NT2/D1 (cell line): ENCODE data around the gene CCL22.
"Not testable (repeated sequence)": the region's sequence is repeated elsewhere in the genome, so short reads cannot be mapped to it uniquely, and the experiment has no call there.

Experiments
- SUZ12 ChIP-seq: IDR thresholded peaks from 2 replicates; pipeline ENCODE4 v1.6.1; 2011; ENCODE audit not compliant: insufficient read length, insufficient read depth; ENCODE audit errors: extremely low read depth
- YY1 ChIP-seq: IDR thresholded peaks from 2 replicates; pipeline ENCODE4 v1.6.1; 2011; ENCODE audit not compliant: insufficient read length, insufficient read depth

GRCh38 chr16:57342606-57343005 is 16.0 kb upstream of the CCL22 start:
- not testable (repeated sequence) for TF ChIP-seq YY1, SUZ12
